Mesendoderm (in vitro differentiated cells): ENCODE data around the gene OR4C11. TPM values are rescaled to one million over a fixed set of nuclear protein-coding genes. Genes with fewer than 3 reads are reported as not detected.

ENCODE experiments used
- DNase-seq: peaks from one replicate; pipeline ENCODE4 v3.0.0; 2013
- H2AK5ac ChIP-seq: 2 replicates; pipeline ENCODE4 v1.6.1; 2013; ENCODE audit warnings: low read length, inconsistent platforms
- H2BK120ac ChIP-seq: 2 replicates; pipeline ENCODE4 v1.6.1; 2013; ENCODE audit warnings: low read depth, mild to moderate bottlenecking, low read length, moderate library complexity, mixed read lengths
- H2BK15ac ChIP-seq: replicated peaks from 2 replicates; pipeline ENCODE4 v1.6.1; 2013; ENCODE audit warnings: low read depth, mild to moderate bottlenecking, moderate library complexity
- H2BK5ac ChIP-seq: 2 replicates; pipeline ENCODE4 v1.6.1; 2013; ENCODE audit warnings: low read length, inconsistent platforms
- H3K18ac ChIP-seq: 2 replicates; pipeline ENCODE4 v1.6.1; 2013; ENCODE audit warnings: mild to moderate bottlenecking, low read length, mixed read lengths
- H3K23ac ChIP-seq: one replicate; pipeline ENCODE4 v1.6.1; 2013; ENCODE audit warnings: low read length
- H3K27ac ChIP-seq: 2 replicates; pipeline ENCODE4 v1.5.1; 2013; ENCODE audit warnings: low read depth, mild to moderate bottlenecking, inconsistent platforms, low read length, moderate library complexity
- H3K27me3 ChIP-seq: 2 replicates; pipeline ENCODE4 v1.6.1; 2013; ENCODE audit warnings: low read length, control low read depth, mild to moderate bottlenecking, inconsistent platforms; ENCODE audit not compliant: insufficient read depth, poor library complexity
- H3K36me3 ChIP-seq: 2 replicates; pipeline ENCODE4 v1.6.1; 2013; ENCODE audit warnings: low read length, inconsistent platforms; ENCODE audit not compliant: control insufficient read depth, insufficient read depth
- H3K4ac ChIP-seq: one replicate; pipeline ENCODE4 v1.6.1; 2013; ENCODE audit warnings: low read depth, mild to moderate bottlenecking, low read length, moderate library complexity
- H3K4me1 ChIP-seq: 2 replicates; pipeline ENCODE4 v1.6.1; 2013; ENCODE audit warnings: low read depth, low read length, inconsistent platforms; ENCODE audit not compliant: control insufficient read depth
- H3K4me2 ChIP-seq: 2 replicates; pipeline ENCODE4 v1.6.1; 2013; ENCODE audit warnings: low read length
- H3K4me3 ChIP-seq: 2 replicates; pipeline ENCODE4 v1.5.1; 2013; ENCODE audit warnings: mild to moderate bottlenecking, low read length
- H3K56ac ChIP-seq: one replicate; pipeline ENCODE4 v1.6.1; 2013; ENCODE audit warnings: low read length
- H3K79me1 ChIP-seq: 2 replicates; pipeline ENCODE4 v1.6.1; 2013; ENCODE audit warnings: low read length, inconsistent platforms
- H3K79me2 ChIP-seq: 2 replicates; pipeline ENCODE4 v1.6.1; 2013; ENCODE audit warnings: mild to moderate bottlenecking, low read length; ENCODE audit not compliant: control insufficient read depth, insufficient read depth
- H3K9ac ChIP-seq: 2 replicates; pipeline ENCODE4 v1.6.1; 2013; ENCODE audit warnings: low read length, inconsistent platforms
- H4K5ac ChIP-seq: one replicate; pipeline ENCODE4 v1.6.1; 2013; ENCODE audit warnings: low read length
- H4K8ac ChIP-seq: one replicate; pipeline ENCODE4 v1.6.1; 2013; ENCODE audit warnings: low read depth, mild to moderate bottlenecking, control low read depth, low read length, moderate library complexity
- WGBS: extraction: QIAGEN DNeasy Blood & Tissue Kit; methylation state at CpG from one replicate; pipeline ENCODE4 v1.1.7; 2013; ENCODE audit warnings: low lambda C conversion rate, missing lambda C conversion rate; ENCODE audit not compliant: insufficient coverage; ENCODE audit errors: extremely low coverage; 5-methylcytosine and 5-hydroxymethylcytosine counted together
- polyA plus RNA-seq, 2 experiments: library from polyadenylated mRNA; stranded (reverse); fragments of 200-250 nt; gene quantifications; one replicate each; pipeline ENCODE4 v1.2.3, GENCODE V29; 2013

The OR4C11 gene
- not detected for polyA plus RNA-seq (2013, experiment 1 of 2)
- not detected for polyA plus RNA-seq (2013, experiment 2 of 2)

- Histone ChIP-seq H2BK5ac (no peak within 1 kb of the TSS), H3K18ac (no peak within 1 kb of the TSS), H3K27ac (no peak within 1 kb of the TSS), H3K4ac (no peak within 1 kb of the TSS), H3K4me1 (no peaks in the 10 kb centered on the region), H3K9ac (no peak within 1 kb of the TSS), H3K4me3 (no peak within 1 kb of the TSS), H4K8ac (no peak within 1 kb of the TSS), H3K4me2 (no peak within 1 kb of the TSS), H2AK5ac (no peak within 1 kb of the TSS), H4K5ac (no peak within 1 kb of the TSS), H2BK120ac (no peak within 1 kb of the TSS), H3K36me3 (no peaks in the 10 kb centered on the region), H3K79me2 (no peaks in the 10 kb centered on the region), H3K79me1 (no peaks in the 10 kb centered on the region), H3K23ac (no peak within 1 kb of the TSS), H2BK15ac (no peak within 1 kb of the TSS), H3K56ac (no peak within 1 kb of the TSS), H3K27me3 (no peaks in the 10 kb centered on the region)
- no CpG with 5 or more reads among the region's 2 CpGs for WGBS
- DNase-seq = no peak
Measured at GRCh38 chr11:55607545-55607944, at the start of gene OR4C11. Gene OR4C11 (minus strand): TSS chr11:55607645. CDS start chr11:55604373, 3,272 bp downstream.

- Histone ChIP-seq H4K5ac (no peak overlapping the region), H3K36me3 (no peaks in the 10 kb centered on the region), H3K4me2 (no peak overlapping the region), H3K18ac (no peak overlapping the region), H3K4me1 (no peaks in the 10 kb centered on the region), H3K23ac (no peak overlapping the region), H2AK5ac (no peak overlapping the region), H3K27ac (no peak overlapping the region), H3K4me3 (no peak overlapping the region), H2BK5ac (no peak overlapping the region), H3K79me1 (no peaks in the 10 kb centered on the region), H3K56ac (no peak overlapping the region), H3K4ac (no peak overlapping the region), H3K27me3 (no peaks in the 10 kb centered on the region), H4K8ac (no peak overlapping the region), H2BK120ac (no peak overlapping the region), H3K9ac (no peak overlapping the region), H2BK15ac (no peak overlapping the region), H3K79me2 (no peaks in the 10 kb centered on the region)
- no peak for DNase-seq
Measured at GRCh38 chr11:55655096-55655495, 47.7 kb upstream of the OR4C11 start.

- H3K4me2 ChIP-seq = no peak overlapping the region
- no peaks in the 10 kb centered on the region for H3K79me1 ChIP-seq
- H2BK120ac ChIP-seq = no peak overlapping the region
- no peaks in the 10 kb centered on the region for H3K79me2 ChIP-seq
- no peaks in the 10 kb centered on the region for H3K36me3 ChIP-seq
- H3K27me3 ChIP-seq = no peaks in the 10 kb centered on the region
- no CpG with 5 or more reads among the region's 1 CpG for WGBS
- H2BK5ac ChIP-seq = no peak overlapping the region
- H3K4ac ChIP-seq = no peak overlapping the region
- no peak overlapping the region for H3K18ac ChIP-seq
- no peak overlapping the region for H2BK15ac ChIP-seq
- H3K4me3 ChIP-seq = no peak overlapping the region
- no peak overlapping the region for H3K56ac ChIP-seq
- no peaks in the 10 kb centered on the region for H3K4me1 ChIP-seq
- H4K8ac ChIP-seq = no peak overlapping the region
- no peak overlapping the region for H3K27ac ChIP-seq
- H3K23ac ChIP-seq = no peak overlapping the region
- H4K5ac ChIP-seq = no peak overlapping the region
- no peak overlapping the region for H3K9ac ChIP-seq
- H2AK5ac ChIP-seq = no peak overlapping the region
- DNase-seq = no peak
Measured at GRCh38 chr11:55652560-55652959, 45.1 kb upstream of the OR4C11 start.

- Histone ChIP-seq H3K27ac (no peak within 1 kb of the TSS), H3K9ac (no peak within 1 kb of the TSS), H3K4me1 (no peaks in the 10 kb centered on the region), H2BK15ac (no peak within 1 kb of the TSS), H3K79me1 (no peaks in the 10 kb centered on the region), H3K4ac (no peak within 1 kb of the TSS), H3K4me3 (no peak within 1 kb of the TSS), H2BK5ac (no peak within 1 kb of the TSS), H3K36me3 (no peaks in the 10 kb centered on the region), H3K27me3 (no peaks in the 10 kb centered on the region), H3K18ac (no peak within 1 kb of the TSS), H3K4me2 (no peak within 1 kb of the TSS), H3K23ac (no peak within 1 kb of the TSS), H4K8ac (no peak within 1 kb of the TSS), H2BK120ac (no peak within 1 kb of the TSS), H4K5ac (no peak within 1 kb of the TSS), H2AK5ac (no peak within 1 kb of the TSS), H3K79me2 (no peaks in the 10 kb centered on the region), H3K56ac (no peak within 1 kb of the TSS)
- WGBS = 100% methylated on average over 2 of the region's 2 CpGs
- no peak for DNase-seq
Measured at GRCh38 chr11:55648027-55648426, 40.6 kb upstream of the OR4C11 start, which contains the start of gene OR4S2. Gene OR4S2 (plus strand): TSS chr11:55648327. CDS start chr11:55650904, 2,577 bp downstream.

GRCh38 chr11:55634813-55635212 is 27.4 kb upstream of the OR4C11 start, which contains the start of gene OR4P4:
Gene OR4P4 (plus strand): TSS chr11:55635113.
- no peaks in the 10 kb centered on the region for H3K27me3 ChIP-seq
- H3K23ac ChIP-seq = no peak within 1 kb of the TSS
- no peak within 1 kb of the TSS for H3K9ac ChIP-seq
- no CpG with 5 or more reads among the region's 3 CpGs for WGBS
- no peak within 1 kb of the TSS for H3K27ac ChIP-seq
- no peaks in the 10 kb centered on the region for H3K79me1 ChIP-seq
- no peaks in the 10 kb centered on the region for H3K36me3 ChIP-seq
- H3K4me2 ChIP-seq = no peak within 1 kb of the TSS
- no peak within 1 kb of the TSS for H4K8ac ChIP-seq
- H3K4me3 ChIP-seq = no peak within 1 kb of the TSS
- no peak for DNase-seq
- H3K4ac ChIP-seq = no peak within 1 kb of the TSS
- H3K18ac ChIP-seq = no peak within 1 kb of the TSS
- no peak within 1 kb of the TSS for H2BK5ac ChIP-seq
- no peak within 1 kb of the TSS for H4K5ac ChIP-seq
- no peak within 1 kb of the TSS for H2BK15ac ChIP-seq
- no peak within 1 kb of the TSS for H3K56ac ChIP-seq
- H3K79me2 ChIP-seq = no peaks in the 10 kb centered on the region
- no peaks in the 10 kb centered on the region for H3K4me1 ChIP-seq
- H2BK120ac ChIP-seq = no peak within 1 kb of the TSS
- H2AK5ac ChIP-seq = no peak within 1 kb of the TSS

GRCh38 chr11:55624531-55624930 is 17.1 kb upstream of the OR4C11 start:
- Histone ChIP-seq H3K9ac (no peak overlapping the region), H3K27me3 (no peaks in the 10 kb centered on the region), H3K56ac (no peak overlapping the region), H4K5ac (no peak overlapping the region), H2BK120ac (no peak overlapping the region), H2AK5ac (no peak overlapping the region), H3K4ac (no peak overlapping the region), H3K4me2 (no peak overlapping the region), H2BK15ac (no peak overlapping the region), H3K27ac (no peak overlapping the region), H3K36me3 (no peaks in the 10 kb centered on the region), H3K79me1 (no peaks in the 10 kb centered on the region), H3K23ac (no peak overlapping the region), H3K18ac (no peak overlapping the region), H2BK5ac (no peak overlapping the region), H3K4me1 (no peaks in the 10 kb centered on the region), H3K4me3 (no peak overlapping the region), H4K8ac (no peak overlapping the region), H3K79me2 (no peaks in the 10 kb centered on the region)
- no peak for DNase-seq
- no CpG with 5 or more reads among the region's 1 CpG for WGBS
